H9 (cell line): ENCODE results near the gene ATP8A2. TPM values are rescaled to one million over a fixed set of nuclear protein-coding genes. Genes with fewer than 3 reads are reported as not detected.

Source experiments
- DNase-seq: peaks from one replicate; pipeline ENCODE4 v3.0.0-alpha.2; 2017
- H2AFZ ChIP-seq: one replicate; pipeline ENCODE4 v1.6.1; 2013; ENCODE audit warnings: mild to moderate bottlenecking, low read length, control low read depth, moderate library complexity
- H2AK5ac ChIP-seq: 2 replicates; pipeline ENCODE4 v1.6.1; 2013; ENCODE audit warnings: low read length, control low read depth, mixed read lengths; ENCODE audit not compliant: insufficient read length
- H2BK120ac ChIP-seq: one replicate; pipeline ENCODE4 v1.6.1; 2013; ENCODE audit warnings: low read depth, mild to moderate bottlenecking, low read length, control low read depth, inconsistent platforms; ENCODE audit not compliant: poor library complexity, severe bottlenecking
- H2BK12ac ChIP-seq: 2 replicates; pipeline ENCODE4 v1.6.1; 2013; ENCODE audit warnings: low read length, control low read depth, mixed read lengths, low read depth; ENCODE audit not compliant: insufficient read length
- H2BK15ac ChIP-seq: 2 replicates; pipeline ENCODE4 v1.6.1; 2013; ENCODE audit warnings: low read depth, low read length, control low read depth
- H2BK20ac ChIP-seq: one replicate; pipeline ENCODE4 v1.6.1; 2013; ENCODE audit warnings: low read depth, mild to moderate bottlenecking, low read length, control low read depth, inconsistent platforms; ENCODE audit not compliant: poor library complexity, severe bottlenecking
- H2BK5ac ChIP-seq: 2 replicates; pipeline ENCODE4 v1.6.1; 2013; ENCODE audit warnings: low read length, control low read depth, mixed read lengths; ENCODE audit not compliant: insufficient read length
- H3K14ac ChIP-seq: 2 replicates; pipeline ENCODE4 v1.6.1; 2013; ENCODE audit warnings: low read length, control low read depth; ENCODE audit not compliant: insufficient read depth
- H3K18ac ChIP-seq: 2 replicates; pipeline ENCODE4 v1.6.1; 2013; ENCODE audit warnings: low read depth, mild to moderate bottlenecking, mixed read lengths, low read length, control low read depth; ENCODE audit not compliant: insufficient read length
- H3K23ac ChIP-seq: 2 replicates; pipeline ENCODE4 v1.6.1; 2013; ENCODE audit warnings: low read length, control low read depth, mixed read lengths, low read depth; ENCODE audit not compliant: insufficient read length
- H3K23me2 ChIP-seq: 2 replicates; pipeline ENCODE4 v1.6.1; 2013; ENCODE audit warnings: low read depth, mild to moderate bottlenecking, mixed read lengths, low read length, control low read depth; ENCODE audit not compliant: insufficient read length, poor library complexity, severe bottlenecking
- H3K27ac ChIP-seq: 2 replicates; pipeline ENCODE4 v1.5.1; 2013; ENCODE audit warnings: low read length, control low read depth, mixed read lengths, low read depth; ENCODE audit not compliant: insufficient read length
- H3K27me3 ChIP-seq: 2 replicates; pipeline ENCODE4 v1.6.1; 2013; ENCODE audit warnings: low read length, control low read depth, inconsistent platforms; ENCODE audit not compliant: insufficient read depth
- H3K4ac ChIP-seq: 2 replicates; pipeline ENCODE4 v1.6.1; 2013; ENCODE audit warnings: low read depth, mild to moderate bottlenecking, control low read depth, inconsistent platforms, low read length, moderate library complexity
- H3K4me1 ChIP-seq: 2 replicates; pipeline ENCODE4 v1.6.1; 2013; ENCODE audit warnings: low read length, control low read depth, inconsistent platforms; ENCODE audit not compliant: insufficient read depth
- H3K4me2 ChIP-seq: 2 replicates; pipeline ENCODE4 v1.6.1; 2013; ENCODE audit warnings: low read length, control low read depth, mixed read lengths; ENCODE audit not compliant: insufficient read length, insufficient read depth
- H3K56ac ChIP-seq: 2 replicates; pipeline ENCODE4 v1.6.1; 2013; ENCODE audit warnings: low read depth, mild to moderate bottlenecking, mixed read lengths, low read length, control low read depth; ENCODE audit not compliant: insufficient read length
- H3K79me1 ChIP-seq: 2 replicates; pipeline ENCODE4 v1.6.1; 2013; ENCODE audit warnings: low read depth, mild to moderate bottlenecking, moderate library complexity, low read length, control low read depth, inconsistent platforms; ENCODE audit not compliant: insufficient read depth, poor library complexity, severe bottlenecking
- H3K79me2 ChIP-seq: 2 replicates; pipeline ENCODE4 v1.6.1; 2013; ENCODE audit warnings: low read length, control low read depth, inconsistent platforms; ENCODE audit not compliant: insufficient read depth
- H3K9ac ChIP-seq: 2 replicates; pipeline ENCODE4 v1.6.1; 2013; ENCODE audit warnings: low read length, control low read depth, mixed read lengths; ENCODE audit not compliant: insufficient read length; ENCODE audit errors: extremely low read depth
- H3K9me3 ChIP-seq: one replicate; pipeline ENCODE4 v1.6.1; 2013; ENCODE audit warnings: low read depth, low read length, inconsistent platforms; ENCODE audit not compliant: control insufficient read depth
- H3T11ph ChIP-seq: one replicate; pipeline ENCODE4 v1.6.1; 2013; ENCODE audit warnings: mild to moderate bottlenecking, low read length, control low read depth, inconsistent platforms
- H4K20me1 ChIP-seq: one replicate; pipeline ENCODE4 v1.6.1; 2013; ENCODE audit not compliant: control insufficient read depth, insufficient read length, insufficient read depth
- H4K5ac ChIP-seq: 2 replicates; pipeline ENCODE4 v1.6.1; 2013; ENCODE audit warnings: low read depth, mild to moderate bottlenecking, mixed read lengths, low read length, control low read depth; ENCODE audit not compliant: insufficient read length
- H4K8ac ChIP-seq: replicated peaks from 2 replicates; pipeline ENCODE4 v1.6.1; 2013; ENCODE audit warnings: low read length, control low read depth, mixed read lengths, low read depth; ENCODE audit not compliant: insufficient read length
- H4K91ac ChIP-seq: 2 replicates; pipeline ENCODE4 v1.6.1; 2013; ENCODE audit warnings: low read depth, mild to moderate bottlenecking, moderate library complexity, mixed read lengths, low read length, control low read depth; ENCODE audit not compliant: insufficient read length
- H3K27ac Mint-ChIP-seq, 3 experiments: 2 replicates in 2 of 3; 3 replicates in 1 of 3; pipeline ENCODE4 v1.8.0; 2020 to 2021; ENCODE audit warnings: mixed read lengths in 3 of 3, mild to moderate bottlenecking in 1 of 3, moderate library complexity in 1 of 3
- H3K27me3 Mint-ChIP-seq: 2 replicates; pipeline ENCODE4 v1.8.0; 2021; ENCODE audit warnings: low read depth, mild to moderate bottlenecking, moderate library complexity, mixed read lengths
- H3K36me3 Mint-ChIP-seq, 3 experiments: 2 replicates in 2 of 3; 3 replicates in 1 of 3; pipeline ENCODE4 v1.8.0; 2020 to 2021; ENCODE audit warnings: low read depth in 3 of 3, mixed read lengths in 3 of 3; ENCODE audit not compliant: insufficient read depth in 1 of 3
- H3K4me1 Mint-ChIP-seq, 2 experiments: 2 replicates each; pipeline ENCODE4 v1.8.0; 2020; ENCODE audit warnings: mixed read lengths in 2 of 2
- H3K4me3 Mint-ChIP-seq, 2 experiments: 2 replicates in 1 of 2; 3 replicates in 1 of 2; pipeline ENCODE4 v1.8.0; 2020 to 2021; ENCODE audit warnings: mild to moderate bottlenecking in 2 of 2, mixed read lengths in 2 of 2, moderate library complexity in 1 of 2
- H3K9me3 Mint-ChIP-seq, 2 experiments: 2 replicates in 1 of 2; 3 replicates in 1 of 2; pipeline ENCODE4 v1.8.0; 2020; ENCODE audit warnings: mild to moderate bottlenecking in 2 of 2, mixed read lengths in 2 of 2, moderate library complexity in 1 of 2
- WGBS: extraction: QIAGEN DNeasy Blood & Tissue Kit; methylation state at CpG from one replicate; pipeline ENCODE4 v1.1.7; 2013; ENCODE audit warnings: missing lambda C conversion rate, low lambda C conversion rate, mixed read lengths; ENCODE audit not compliant: insufficient read length; ENCODE audit errors: extremely low coverage; 5-methylcytosine and 5-hydroxymethylcytosine counted together
- total RNA-seq: library from RNA; stranded (reverse); gene quantifications from 2 replicates; pipeline ENCODE4 v1.2.1, GENCODE V29; 2021
- TF ChIP-seq, protein P1 (sequence below): fragments of 200-600 bp; sonication (generic); conservative IDR thresholded peaks from 3 replicates; pipeline ENCODE4 v1.8.0; 2021; ENCODE audit warnings: antibody characterized with exemption, mild to moderate bottlenecking

The ATP8A2 gene
- total RNA-seq, 1 experiment from 2014 or later = 18.2 TPM

DNA sequence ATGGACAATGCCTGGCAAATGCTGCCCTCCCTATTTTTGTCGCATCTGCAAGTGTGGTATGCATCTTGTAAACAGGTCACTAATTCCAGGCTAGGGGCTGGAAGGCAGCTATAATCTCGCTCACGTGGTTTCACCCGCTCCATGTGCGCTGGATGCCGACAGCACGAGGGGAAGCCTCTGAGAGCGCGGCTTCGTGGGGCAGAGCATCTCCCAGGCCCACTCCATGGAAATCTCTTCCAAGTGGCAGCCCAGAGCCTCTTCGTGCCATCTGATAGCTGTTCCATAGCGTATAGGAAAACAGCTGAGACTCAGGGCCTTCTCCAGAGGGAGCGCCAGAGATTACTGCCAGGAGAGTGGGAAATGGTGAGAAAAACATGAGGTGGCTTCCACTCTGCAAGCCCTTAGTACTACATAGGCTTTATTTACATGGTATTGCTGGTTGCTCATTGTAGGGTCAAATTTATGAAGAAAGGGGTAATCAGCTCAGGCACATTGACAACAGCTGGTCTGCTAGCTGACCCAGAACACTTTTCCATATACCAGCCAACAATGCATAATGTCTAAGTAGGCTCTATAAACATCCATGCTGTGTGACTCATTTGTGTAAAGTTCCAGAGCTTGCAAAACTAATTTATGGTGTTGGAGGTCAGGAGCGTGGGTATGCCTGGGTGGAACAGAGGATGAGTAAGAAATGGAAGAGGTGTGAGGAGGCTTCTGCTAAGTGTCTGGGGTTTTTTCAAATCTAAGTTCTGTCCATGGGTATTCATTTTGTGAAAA is 514.9 kb downstream of the ATP8A2 start:
- H4K20me1 ChIP-seq = no peaks in the 10 kb centered on the region
- H3K27ac ChIP-seq = no peak overlapping the region

More for the DNA sequence above, 514.9 kb downstream of the ATP8A2 start:
- Mint-ChIP-seq H3K9me3 (no peaks in the 10 kb centered on the region; a peak in 1 of 5 replicates), H3K27ac (0 out of 7 replicates have a peak overlapping the region, but pooled peaks of 1 of the 3 experiments have one; percentile 52), H3K4me1 (peaks cover 30 to 42% of the 10 kb centered on the region in 2 experiments), H3K27me3 (no peaks in the 10 kb centered on the region), H3K4me3 (no peak overlapping the region), H3K36me3 (no peaks in the 10 kb centered on the region; a peak in 2 of 7 replicates)
- no peak overlapping the region for H3K14ac ChIP-seq
- no peak overlapping the region for H2AK5ac ChIP-seq
- H2BK12ac ChIP-seq = no peak overlapping the region
- H3K79me2 ChIP-seq = no peaks in the 10 kb centered on the region
- no peak for DNase-seq
- no peak overlapping the region for H2BK120ac ChIP-seq
- H4K91ac ChIP-seq = no peak overlapping the region
- no peak overlapping the region for H3K4me2 ChIP-seq
- no peaks in the 10 kb centered on the region for H3K79me1 ChIP-seq
- TF ChIP-seq, protein P1, sequence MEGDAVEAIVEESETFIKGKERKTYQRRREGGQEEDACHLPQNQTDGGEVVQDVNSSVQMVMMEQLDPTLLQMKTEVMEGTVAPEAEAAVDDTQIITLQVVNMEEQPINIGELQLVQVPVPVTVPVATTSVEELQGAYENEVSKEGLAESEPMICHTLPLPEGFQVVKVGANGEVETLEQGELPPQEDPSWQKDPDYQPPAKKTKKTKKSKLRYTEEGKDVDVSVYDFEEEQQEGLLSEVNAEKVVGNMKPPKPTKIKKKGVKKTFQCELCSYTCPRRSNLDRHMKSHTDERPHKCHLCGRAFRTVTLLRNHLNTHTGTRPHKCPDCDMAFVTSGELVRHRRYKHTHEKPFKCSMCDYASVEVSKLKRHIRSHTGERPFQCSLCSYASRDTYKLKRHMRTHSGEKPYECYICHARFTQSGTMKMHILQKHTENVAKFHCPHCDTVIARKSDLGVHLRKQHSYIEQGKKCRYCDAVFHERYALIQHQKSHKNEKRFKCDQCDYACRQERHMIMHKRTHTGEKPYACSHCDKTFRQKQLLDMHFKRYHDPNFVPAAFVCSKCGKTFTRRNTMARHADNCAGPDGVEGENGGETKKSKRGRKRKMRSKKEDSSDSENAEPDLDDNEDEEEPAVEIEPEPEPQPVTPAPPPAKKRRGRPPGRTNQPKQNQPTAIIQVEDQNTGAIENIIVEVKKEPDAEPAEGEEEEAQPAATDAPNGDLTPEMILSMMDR = no peak
- H4K8ac ChIP-seq = no peak overlapping the region
- H3K18ac ChIP-seq = no peak overlapping the region
- H3T11ph ChIP-seq = no peak overlapping the region
- H3K56ac ChIP-seq = no peak overlapping the region
- H3K23me2 ChIP-seq = peaks cover 4% of the 10 kb centered on the region
- no CpG with 5 or more reads among the region's 14 CpGs for WGBS
- no peak overlapping the region for H2AFZ ChIP-seq
- H2BK15ac ChIP-seq = no peak overlapping the region
- no peaks in the 10 kb centered on the region for H3K27me3 ChIP-seq
- H3K9ac ChIP-seq = no peak overlapping the region
- H3K4me1 ChIP-seq = no peaks in the 10 kb centered on the region; the same call in 1 of the 2 replicates
- no peak overlapping the region for H2BK5ac ChIP-seq
- H2BK20ac ChIP-seq = no peak overlapping the region
- no peak overlapping the region for H4K5ac ChIP-seq
- H3K9me3 ChIP-seq = no peaks in the 10 kb centered on the region
- no peak overlapping the region for H3K4ac ChIP-seq
- no peak overlapping the region for H3K23ac ChIP-seq
